ENCODE measurements around the gene WDR70.
"Not testable (repeated sequence)": the region's sequence is repeated elsewhere in the genome, so short reads cannot be mapped to it uniquely, and the experiment has no call there.

Gene WDR70

GRCh38 chr5:37771731-37772130, 392.6 kb downstream of the WDR70 start:
- DNase-seq, result no peak

- DNase-seq, result no peak
Observed at GRCh38 chr5:37772255-37772654, 393.1 kb downstream of the WDR70 start.

- DNase-seq, result no peak
Observed at GRCh38 chr5:37773809-37774208, 394.7 kb downstream of the WDR70 start.

GRCh38 chr5:37774912-37775483, 395.9 kb downstream of the WDR70 start:
- DNase-seq, result no peak

GRCh38 chr5:37776826-37777225, 397.7 kb downstream of the WDR70 start:
- DNase-seq, result no peak

GRCh38 chr5:37777432-37778130, 398.5 kb downstream of the WDR70 start:
- no peak for DNase-seq

GRCh38 chr5:37781409-37781808, 402.3 kb downstream of the WDR70 start:
- not testable (repeated sequence) for DNase-seq

GRCh38 chr5:37786416-37786815, 407.3 kb downstream of the WDR70 start:
- no peak for DNase-seq

- DNase-seq, result no peak
Observed at GRCh38 chr5:37786862-37787519, 407.9 kb downstream of the WDR70 start.

- no peak for DNase-seq
Observed at GRCh38 chr5:37787742-37788141, 408.6 kb downstream of the WDR70 start.

GRCh38 chr5:37789991-37790390, 410.9 kb downstream of the WDR70 start:
- DNase-seq, result no peak

GRCh38 chr5:37791321-37791720, 412.2 kb downstream of the WDR70 start:
- no peak for DNase-seq

GRCh38 chr5:37792975-37793631, 414.0 kb downstream of the WDR70 start:
- no peak for DNase-seq

- DNase-seq, result not testable (repeated sequence)
Observed at GRCh38 chr5:37795292-37795691, 416.2 kb downstream of the WDR70 start.

GRCh38 chr5:37796435-37796834, 417.3 kb downstream of the WDR70 start:
- not testable (repeated sequence) for DNase-seq

- no peak for DNase-seq
Observed at GRCh38 chr5:37799865-37800421, 420.8 kb downstream of the WDR70 start.

GRCh38 chr5:37801521-37801920, 422.4 kb downstream of the WDR70 start:
- no peak for DNase-seq

Measured in NCI-H2227 treated with DMSO at 0.1 percent for 48 hours (cell line).